ENCODE measurements around the gene NIPA2. TPM values are rescaled to one million over a fixed set of nuclear protein-coding genes. Genes with fewer than 3 reads are reported as not detected.
"Not testable (repeated sequence)": the region's sequence is repeated elsewhere in the genome, so short reads cannot be mapped to it uniquely, and the experiment has no call there.

Gene NIPA2
- polyA plus RNA-seq, result 10 to 100 TPM; 15.0 to 40.3 (median 30.5) TPM
- long read RNA-seq, donor 1, result 0 reads
- long read RNA-seq, donor 2, partial matches to known transcripts, result 6 of 9 reads
- long read RNA-seq, donor 2, other reads (novel, unspliced or antisense), result 0 of 9 reads
- long read RNA-seq, donor 3, partial matches to known transcripts, result 0 of 6 reads
- long read RNA-seq, donor 3, other reads (novel, unspliced or antisense), result 0 of 6 reads
- long read RNA-seq, donor 4, result 0 reads
- long read RNA-seq, donor 5, result 0 reads
- long read RNA-seq, donor 6, partial matches to known transcripts, result 11 of 14 reads
- long read RNA-seq, donor 6, other reads (novel, unspliced or antisense), result 0 of 14 reads
- long read RNA-seq, donor 7, result 0 reads
- long read RNA-seq, donor 8, result 0 reads
- long read RNA-seq, donor 9, partial matches to known transcripts, result 0 of 4 reads
- long read RNA-seq, donor 9, other reads (novel, unspliced or antisense), result 0 of 4 reads
- long read RNA-seq, donor 10, transcript NIPA2-204 (7 exons, 3,130 nt), result major isoform, 5 of 144 reads
- long read RNA-seq, donor 10, partial matches to known transcripts, result 125 of 144 reads
- long read RNA-seq, donor 10, other reads (novel, unspliced or antisense), result 7 of 144 reads

- no peak for FAIRE-seq
- Histone ChIP-seq H3K27me3 (ENCODE audit: control insufficient read depth in 3 of 3, insufficient read depth in 3 of 3, low read length in 3 of 3) (no peaks in the 10 kb centered on the region), H3K9me3 (ENCODE audit: control insufficient read depth in 2 of 2, insufficient read depth in 1 of 2, low read depth in 1 of 2, low read length in 1 of 2) (no peaks in the 10 kb centered on the region), H3K4me1 (ENCODE audit: control insufficient read depth in 3 of 3, insufficient read depth in 2 of 3, low read depth in 1 of 3, low read length in 2 of 3) (peaks cover 0 to 2% (median 0%) of the 10 kb centered on the region in 3 donors), H3K27ac (ENCODE audit: low read depth in 1 of 3, low read length in 2 of 3) (peak within 1 kb of the TSS; percentile 89 to 96 (median 95)), H3K36me3 (ENCODE audit: control insufficient read depth in 3 of 3, insufficient read depth in 2 of 3, low read depth in 1 of 3, low read length in 3 of 3) (no peaks in the 10 kb centered on the region), H3K4me3 (ENCODE audit: low read depth in 1 of 3, low read length in 3 of 3) (peak within 1 kb of the TSS; percentile 69 to 82 (median 80))
- WGBS, 3 donors, result 0% methylated on average over 66 to 83 of the region's 83 CpGs
- DNase-seq, result peak; percentile 98 to 100
Measured at GRCh38 chr15:22838292-22839042, at the start of gene NIPA2. Gene NIPA2 (plus strand): TSS chr15:22838666. CDS start chr15:22851732, 13,066 bp downstream.

- H3K36me3 ChIP-seq (ENCODE audit: control insufficient read depth in 3 of 3, insufficient read depth in 2 of 3, low read depth in 1 of 3, low read length in 3 of 3), result peaks cover 0 to 12% (median 3%) of the 10 kb centered on the region in 3 donors
- FAIRE-seq (no peak), DNase-seq (no peak)
- H3K4me1 ChIP-seq (ENCODE audit: control insufficient read depth in 3 of 3, insufficient read depth in 2 of 3, low read depth in 1 of 3, low read length in 2 of 3), result no peaks in the 10 kb centered on the region
- WGBS, 3 donors, result 75 to 90% (median 89%) methylated on average over 4 of the region's 4 CpGs
- no peak overlapping the region for H3K27ac ChIP-seq (ENCODE audit: low read depth in 1 of 3, low read length in 2 of 3)
- H3K9me3 ChIP-seq (ENCODE audit: control insufficient read depth in 2 of 2, insufficient read depth in 1 of 2, low read depth in 1 of 2, low read length in 1 of 2), result peaks cover 0 to 5% of the 10 kb centered on the region in 2 donors
- no peaks in the 10 kb centered on the region for H3K27me3 ChIP-seq (ENCODE audit: control insufficient read depth in 3 of 3, insufficient read depth in 3 of 3, low read length in 3 of 3)
- H3K4me3 ChIP-seq (ENCODE audit: low read depth in 1 of 3, low read length in 3 of 3), result no peak overlapping the region
Measured at GRCh38 chr15:22794063-22794462, 44.4 kb upstream of the NIPA2 start.

- no peaks in the 10 kb centered on the region for H3K9me3 ChIP-seq (ENCODE audit: control insufficient read depth in 2 of 2, insufficient read depth in 1 of 2, low read depth in 1 of 2, low read length in 1 of 2)
- no peak overlapping the region for H3K4me3 ChIP-seq (ENCODE audit: low read depth in 1 of 3, low read length in 3 of 3)
- H3K36me3 ChIP-seq (ENCODE audit: control insufficient read depth in 3 of 3, insufficient read depth in 2 of 3, low read depth in 1 of 3, low read length in 3 of 3), result peaks cover 0 to 8% (median 3%) of the 10 kb centered on the region in 3 donors
- WGBS, 3 donors, result 95 to 97% (median 95%) methylated on average over 17 of the region's 17 CpGs
- FAIRE-seq, result no peak
- no peaks in the 10 kb centered on the region for H3K27me3 ChIP-seq (ENCODE audit: control insufficient read depth in 3 of 3, insufficient read depth in 3 of 3, low read length in 3 of 3)
- H3K4me1 ChIP-seq (ENCODE audit: control insufficient read depth in 3 of 3, insufficient read depth in 2 of 3, low read depth in 1 of 3, low read length in 2 of 3), result no peaks in the 10 kb centered on the region
- H3K27ac ChIP-seq (ENCODE audit: low read depth in 1 of 3, low read length in 2 of 3), result no peak overlapping the region
- DNase-seq, result no peak
Measured at GRCh38 chr15:22794621-22795167, 43.8 kb upstream of the NIPA2 start.

- H3K27ac ChIP-seq (ENCODE audit: low read depth in 1 of 3, low read length in 2 of 3), result no peak overlapping the region
- peaks cover 0 to 8% (median 3%) of the 10 kb centered on the region in 3 donors for H3K36me3 ChIP-seq (ENCODE audit: control insufficient read depth in 3 of 3, insufficient read depth in 2 of 3, low read depth in 1 of 3, low read length in 3 of 3)
- H3K9me3 ChIP-seq (ENCODE audit: control insufficient read depth in 2 of 2, insufficient read depth in 1 of 2, low read depth in 1 of 2, low read length in 1 of 2), result no peaks in the 10 kb centered on the region
- no peaks in the 10 kb centered on the region for H3K4me1 ChIP-seq (ENCODE audit: control insufficient read depth in 3 of 3, insufficient read depth in 2 of 3, low read depth in 1 of 3, low read length in 2 of 3)
- 90 to 93% (median 92%) methylated on average over 20 of the region's 20 CpGs for WGBS, 3 donors
- FAIRE-seq (no peak), DNase-seq (no peak)
- H3K4me3 ChIP-seq (ENCODE audit: low read depth in 1 of 3, low read length in 3 of 3), result no peak overlapping the region
- no peaks in the 10 kb centered on the region for H3K27me3 ChIP-seq (ENCODE audit: control insufficient read depth in 3 of 3, insufficient read depth in 3 of 3, low read length in 3 of 3)
Measured at GRCh38 chr15:22795206-22796063, 43.0 kb upstream of the NIPA2 start.

- Histone ChIP-seq H3K9me3 (ENCODE audit: control insufficient read depth in 2 of 2, insufficient read depth in 1 of 2, low read depth in 1 of 2, low read length in 1 of 2) (no peaks in the 10 kb centered on the region), H3K27me3 (ENCODE audit: control insufficient read depth in 3 of 3, insufficient read depth in 3 of 3, low read length in 3 of 3) (no peaks in the 10 kb centered on the region), H3K4me3 (ENCODE audit: low read depth in 1 of 3, low read length in 3 of 3) (no peak overlapping the region), H3K27ac (ENCODE audit: low read depth in 1 of 3, low read length in 2 of 3) (no peak overlapping the region), H3K4me1 (ENCODE audit: control insufficient read depth in 3 of 3, insufficient read depth in 2 of 3, low read depth in 1 of 3, low read length in 2 of 3) (no peaks in the 10 kb centered on the region), H3K36me3 (ENCODE audit: control insufficient read depth in 3 of 3, insufficient read depth in 2 of 3, low read depth in 1 of 3, low read length in 3 of 3) (peaks cover 0 to 8% (median 3%) of the 10 kb centered on the region in 3 donors)
- DNase-seq (no peak), FAIRE-seq (no peak)
Measured at GRCh38 chr15:22796079-22796478, 42.4 kb upstream of the NIPA2 start.

- no peak for DNase-seq
- Histone ChIP-seq H3K9me3 (ENCODE audit: control insufficient read depth in 2 of 2, insufficient read depth in 1 of 2, low read depth in 1 of 2, low read length in 1 of 2) (no peaks in the 10 kb centered on the region), H3K4me3 (ENCODE audit: low read depth in 1 of 3, low read length in 3 of 3) (no peak overlapping the region), H3K27me3 (ENCODE audit: control insufficient read depth in 3 of 3, insufficient read depth in 3 of 3, low read length in 3 of 3) (no peaks in the 10 kb centered on the region), H3K36me3 (ENCODE audit: control insufficient read depth in 3 of 3, insufficient read depth in 2 of 3, low read depth in 1 of 3, low read length in 3 of 3) (peaks cover 0 to 5% (median 0%) of the 10 kb centered on the region in 3 donors), H3K4me1 (ENCODE audit: control insufficient read depth in 3 of 3, insufficient read depth in 2 of 3, low read depth in 1 of 3, low read length in 2 of 3) (no peaks in the 10 kb centered on the region), H3K27ac (ENCODE audit: low read depth in 1 of 3, low read length in 2 of 3) (no peak overlapping the region)
- FAIRE-seq, result no peak
- WGBS, 3 donors, result 83 to 97% (median 89%) methylated on average over 2 of the region's 2 CpGs
Measured at GRCh38 chr15:22799902-22800301, 38.6 kb upstream of the NIPA2 start.

GRCh38 chr15:22803006-22803405 lies 35.5 kb upstream of the NIPA2 start:
- H3K27me3 ChIP-seq (ENCODE audit: control insufficient read depth in 3 of 3, insufficient read depth in 3 of 3, low read length in 3 of 3); H3K4me1 ChIP-seq (ENCODE audit: control insufficient read depth in 3 of 3, insufficient read depth in 2 of 3, low read depth in 1 of 3, low read length in 2 of 3); DNase-seq; FAIRE-seq; H3K9me3 ChIP-seq (ENCODE audit: control insufficient read depth in 2 of 2, insufficient read depth in 1 of 2, low read depth in 1 of 2, low read length in 1 of 2); H3K36me3 ChIP-seq (ENCODE audit: control insufficient read depth in 3 of 3, insufficient read depth in 2 of 3, low read depth in 1 of 3, low read length in 3 of 3); H3K4me3 ChIP-seq (ENCODE audit: low read depth in 1 of 3, low read length in 3 of 3); H3K27ac ChIP-seq (ENCODE audit: low read depth in 1 of 3, low read length in 2 of 3): not testable (repeated sequence)
- 90 to 92% (median 91%) methylated on average over 10 of the region's 10 CpGs for WGBS, 3 donors

Data from small intestine (tissue), 16 donors.